ENCODE measurements around the gene DUSP19.

GRCh38 chr2:183035954-183036669 is 42.4 kb upstream of the DUSP19 start:
- TF ChIP-seq SUZ12 (IDR thresholded peaks at IDR 0.05; ENCODE audit: extremely low read depth, insufficient read depth, insufficient read length) (no peak), YY1 (IDR thresholded peaks at IDR 0.05; ENCODE audit: insufficient read depth, insufficient read length) (no peak)
